HG03060 (cell line): ENCODE measurements around the gene CRYBA2.

ENCODE experiments used
- ATAC-seq: cut with Tn5 transposase; IDR thresholded peaks from one replicate; pipeline ENCODE4 v1.9.1; 2021; ENCODE audit warnings: low read depth, moderate number of reproducible peaks; ENCODE audit not compliant: unreplicated experiment

CRYBA2 gene, protein sequence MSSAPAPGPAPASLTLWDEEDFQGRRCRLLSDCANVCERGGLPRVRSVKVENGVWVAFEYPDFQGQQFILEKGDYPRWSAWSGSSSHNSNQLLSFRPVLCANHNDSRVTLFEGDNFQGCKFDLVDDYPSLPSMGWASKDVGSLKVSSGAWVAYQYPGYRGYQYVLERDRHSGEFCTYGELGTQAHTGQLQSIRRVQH

DNA sequence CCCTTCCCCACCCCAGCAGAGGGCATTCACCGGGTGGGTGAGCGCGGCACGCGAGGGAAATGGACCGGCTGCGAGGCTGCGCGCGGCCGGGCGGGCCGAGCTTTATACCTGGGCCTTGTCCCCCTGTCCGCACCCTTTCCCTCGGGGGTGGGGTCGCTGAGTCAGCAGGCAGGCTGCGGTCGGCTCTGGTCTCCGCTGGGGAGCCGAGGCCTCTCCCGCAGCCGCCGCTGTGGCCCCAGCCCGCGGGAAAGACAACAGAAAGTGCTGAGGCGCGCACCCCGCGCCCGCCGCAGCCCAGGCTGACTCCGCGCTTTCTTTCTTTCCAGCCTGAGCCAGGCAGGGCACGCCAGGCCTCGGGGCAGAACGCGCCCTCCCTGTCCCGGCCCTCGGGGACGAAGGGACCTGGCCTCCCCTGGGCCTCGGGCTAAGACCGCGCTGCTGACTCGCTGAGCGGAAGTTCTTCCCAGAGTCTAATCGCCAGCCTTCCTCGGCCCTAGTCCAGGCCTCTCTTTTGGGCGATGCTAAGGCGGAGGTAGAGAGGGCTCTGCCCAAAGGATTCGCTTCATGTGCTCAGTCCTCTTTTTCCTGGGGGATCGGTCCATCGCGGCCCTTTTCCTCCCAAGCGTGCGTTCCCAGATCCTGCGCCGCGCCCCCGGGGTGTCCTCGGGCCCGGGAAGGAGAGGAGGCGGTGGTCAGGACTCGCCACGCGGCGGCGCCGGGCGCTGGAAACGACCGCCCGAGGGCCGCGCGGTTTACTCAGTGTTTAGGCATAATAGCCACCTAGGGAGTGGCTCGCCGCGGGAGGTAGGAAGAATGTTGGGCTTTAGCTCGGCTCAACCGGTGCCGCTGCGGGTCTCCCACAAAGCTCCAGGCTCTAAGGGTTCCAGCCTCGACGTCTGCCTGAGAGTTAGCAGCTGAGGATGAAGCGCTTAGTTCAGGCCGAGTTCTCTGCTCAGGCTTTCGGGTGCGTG, at the start of gene CRYBA2:
CRYBA2 (minus strand) TSS at position 78 of the 971 bp plus-strand sequence. CDS start 246 bp downstream, outside the sequence.
- ATAC-seq: no peak

- no peak for ATAC-seq
These were observed 49.5 kb upstream of the CRYBA2 start for GRCh38 chr2:219042750-219043149.

- ATAC-seq: no peak
These were observed 48.9 kb upstream of the CRYBA2 start for GRCh38 chr2:219042157-219042556.

- ATAC-seq: no peak
These were observed 48.0 kb upstream of the CRYBA2 start, which contains the start of gene CFAP65 for GRCh38 chr2:219041252-219041651. Gene CFAP65 (minus strand): TSS chr2:219041516. CDS start chr2:219039048, 2,468 bp downstream.

- no peak for ATAC-seq
These were observed 45.4 kb upstream of the CRYBA2 start for GRCh38 chr2:219038600-219038999.

DNA sequence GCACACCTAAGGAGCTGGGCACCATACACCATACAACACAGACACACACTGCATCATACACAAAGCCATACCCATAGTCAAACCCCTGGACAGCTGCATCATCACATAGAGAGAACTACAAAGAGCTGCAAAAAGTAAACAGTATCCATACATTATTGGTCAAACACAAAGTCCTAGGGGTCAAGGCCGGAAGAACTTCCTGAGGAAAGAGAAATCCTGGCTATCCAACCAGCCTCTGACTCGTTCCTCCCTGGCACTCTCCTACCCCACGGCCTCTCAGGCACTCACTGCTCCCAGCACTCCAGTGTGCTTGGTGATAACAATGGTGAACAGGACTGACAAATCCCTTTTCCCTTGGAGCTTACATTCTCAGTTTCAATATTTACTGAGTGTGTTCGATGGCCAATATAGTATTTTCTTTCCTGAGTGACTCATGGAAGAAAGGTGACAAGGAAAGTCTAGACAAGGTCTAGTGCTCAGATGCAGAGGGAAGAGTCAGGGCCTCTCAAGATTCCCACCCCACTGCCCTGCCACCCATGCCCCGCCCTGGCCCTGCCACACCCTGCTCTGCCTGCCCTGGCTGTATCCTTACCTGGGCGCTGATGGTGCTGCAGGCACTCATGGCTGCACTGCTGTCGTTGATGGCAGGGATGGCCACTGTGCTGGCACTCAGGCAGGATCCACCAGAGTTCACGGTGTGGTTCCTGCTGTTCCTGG, 44.7 kb upstream of the CRYBA2 start:
- no peak for ATAC-seq

- ATAC-seq: no peak
These were observed 42.7 kb upstream of the CRYBA2 start for GRCh38 chr2:219035942-219036341.

DNA sequence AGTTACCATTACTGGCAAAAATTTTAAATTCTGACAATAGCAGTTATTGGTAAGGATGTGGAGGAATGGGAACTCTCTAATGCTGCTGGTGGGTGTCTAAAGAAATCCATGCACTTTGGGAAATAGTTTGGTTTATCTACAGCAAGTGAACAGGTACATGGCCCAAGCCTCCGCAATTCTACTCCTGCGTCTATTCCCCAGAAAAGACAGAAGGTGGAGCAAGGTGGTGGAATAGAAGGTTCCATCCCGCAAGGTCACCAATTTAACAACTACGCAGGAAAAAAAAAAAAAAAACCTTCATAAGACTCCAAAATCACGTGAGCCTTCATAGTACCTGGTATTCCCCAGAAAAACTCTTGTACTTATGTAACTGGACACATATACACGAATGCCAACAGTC, 41.6 kb upstream of the CRYBA2 start:
- no peak for ATAC-seq

- ATAC-seq: no peak
These were observed 39.0 kb upstream of the CRYBA2 start for GRCh38 chr2:219032051-219032745.

- ATAC-seq: no peak
These were observed 38.0 kb upstream of the CRYBA2 start for GRCh38 chr2:219031005-219031738.

DNA sequence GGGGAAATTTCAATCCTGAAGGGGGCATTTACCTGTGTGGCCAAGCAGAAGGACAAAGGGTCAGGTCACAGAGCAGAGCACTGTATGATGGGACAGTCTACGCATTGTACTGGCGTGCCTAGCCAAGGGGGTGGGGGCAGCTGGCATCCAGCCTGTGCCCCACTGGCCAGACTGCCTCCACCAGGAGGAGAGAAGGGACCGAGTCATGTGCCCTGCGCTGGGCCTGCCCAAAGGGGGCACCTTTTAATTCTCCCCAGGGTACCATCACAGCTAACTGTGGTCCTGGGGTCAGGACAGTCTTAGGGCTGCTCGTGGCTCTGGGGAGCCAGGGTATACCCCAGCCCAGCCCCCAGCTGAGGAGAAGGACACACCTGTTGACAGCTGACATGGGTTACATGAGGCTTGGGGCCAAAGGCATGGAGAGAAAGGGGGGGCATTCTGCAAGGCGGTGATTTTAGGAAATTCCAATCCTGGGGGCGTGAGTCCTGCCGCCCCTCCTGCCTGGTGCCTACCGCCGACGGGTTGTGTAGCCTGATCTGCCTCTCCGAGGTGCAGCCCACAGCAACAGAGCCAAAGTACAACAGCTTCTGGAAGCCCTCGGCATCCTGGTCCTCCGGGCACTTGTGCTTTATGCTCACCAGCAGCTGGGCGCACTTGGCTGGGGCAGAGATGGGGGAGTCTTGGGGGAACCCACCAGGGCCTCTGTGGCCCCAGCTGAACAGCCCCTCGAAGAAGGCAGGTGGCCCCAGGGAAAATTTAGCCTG, 37.1 kb upstream of the CRYBA2 start:
- no peak for ATAC-seq

GRCh38 chr2:219029829-219030165, 36.6 kb upstream of the CRYBA2 start:
- ATAC-seq: no peak

DNA sequence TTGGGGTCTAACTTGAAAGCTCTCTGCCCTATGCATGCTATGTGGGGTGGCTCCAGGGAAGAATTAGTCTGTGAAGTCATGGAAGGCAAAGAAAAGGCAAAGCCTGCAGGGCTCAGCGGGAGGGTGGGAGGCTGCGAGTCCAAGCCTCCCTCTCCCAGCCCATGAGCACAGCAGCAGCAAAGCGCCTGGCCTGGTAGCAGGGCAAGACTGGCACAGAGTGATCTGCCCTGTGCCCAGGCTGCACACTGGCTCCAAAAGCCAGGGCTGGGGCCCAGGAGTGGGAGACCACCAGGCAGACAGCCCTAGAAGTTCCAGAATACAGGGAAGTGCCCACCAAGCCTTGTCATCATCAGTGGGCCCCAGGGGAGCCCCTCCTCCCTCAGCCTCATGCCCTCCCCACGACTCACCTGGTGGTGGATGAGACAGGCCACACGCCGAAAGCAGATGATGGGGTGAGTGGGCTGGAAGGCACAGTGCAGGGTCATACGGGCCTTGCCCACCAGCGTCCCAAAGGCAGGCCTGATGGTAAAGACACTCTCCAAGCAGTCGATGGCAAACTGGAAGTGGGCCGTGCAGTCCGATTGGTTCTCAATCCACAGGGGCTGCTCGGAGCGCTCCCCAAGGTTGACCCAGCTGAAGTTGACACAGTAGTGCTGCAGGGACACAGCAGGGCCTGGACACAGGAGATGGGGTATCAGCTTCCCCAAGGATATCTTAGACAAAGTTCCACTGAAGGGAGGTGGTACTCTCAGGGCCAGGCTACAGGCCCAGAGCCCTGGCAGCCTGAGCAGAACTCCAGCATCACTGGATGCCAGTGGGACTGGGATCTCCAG, 36.0 kb upstream of the CRYBA2 start:
- no peak for ATAC-seq

- ATAC-seq: no peak
These were observed 34.9 kb upstream of the CRYBA2 start for GRCh38 chr2:219028141-219028540.

- ATAC-seq: no peak
These were observed 34.4 kb upstream of the CRYBA2 start for GRCh38 chr2:219027511-219028055.

DNA sequence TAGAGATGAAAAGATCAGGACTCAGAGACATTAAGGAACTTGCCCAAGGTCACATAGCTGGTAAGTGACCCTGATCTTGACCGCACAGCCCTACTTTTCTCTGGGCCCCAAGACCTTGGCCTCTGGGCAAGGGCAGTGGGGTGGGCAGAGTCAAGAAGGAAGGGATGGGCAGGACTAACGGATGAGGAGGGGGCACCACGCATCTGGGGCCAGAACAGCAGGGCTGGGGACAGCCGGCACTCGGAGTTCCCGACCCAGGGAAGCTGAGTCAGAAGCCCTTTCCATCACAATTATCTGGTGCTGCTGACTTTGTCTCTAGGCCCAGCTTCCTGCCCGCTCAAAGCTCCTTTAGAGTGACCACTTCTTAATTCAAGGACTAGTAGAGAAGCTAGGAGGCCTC, 33.7 kb upstream of the CRYBA2 start:
- ATAC-seq: no peak

DNA sequence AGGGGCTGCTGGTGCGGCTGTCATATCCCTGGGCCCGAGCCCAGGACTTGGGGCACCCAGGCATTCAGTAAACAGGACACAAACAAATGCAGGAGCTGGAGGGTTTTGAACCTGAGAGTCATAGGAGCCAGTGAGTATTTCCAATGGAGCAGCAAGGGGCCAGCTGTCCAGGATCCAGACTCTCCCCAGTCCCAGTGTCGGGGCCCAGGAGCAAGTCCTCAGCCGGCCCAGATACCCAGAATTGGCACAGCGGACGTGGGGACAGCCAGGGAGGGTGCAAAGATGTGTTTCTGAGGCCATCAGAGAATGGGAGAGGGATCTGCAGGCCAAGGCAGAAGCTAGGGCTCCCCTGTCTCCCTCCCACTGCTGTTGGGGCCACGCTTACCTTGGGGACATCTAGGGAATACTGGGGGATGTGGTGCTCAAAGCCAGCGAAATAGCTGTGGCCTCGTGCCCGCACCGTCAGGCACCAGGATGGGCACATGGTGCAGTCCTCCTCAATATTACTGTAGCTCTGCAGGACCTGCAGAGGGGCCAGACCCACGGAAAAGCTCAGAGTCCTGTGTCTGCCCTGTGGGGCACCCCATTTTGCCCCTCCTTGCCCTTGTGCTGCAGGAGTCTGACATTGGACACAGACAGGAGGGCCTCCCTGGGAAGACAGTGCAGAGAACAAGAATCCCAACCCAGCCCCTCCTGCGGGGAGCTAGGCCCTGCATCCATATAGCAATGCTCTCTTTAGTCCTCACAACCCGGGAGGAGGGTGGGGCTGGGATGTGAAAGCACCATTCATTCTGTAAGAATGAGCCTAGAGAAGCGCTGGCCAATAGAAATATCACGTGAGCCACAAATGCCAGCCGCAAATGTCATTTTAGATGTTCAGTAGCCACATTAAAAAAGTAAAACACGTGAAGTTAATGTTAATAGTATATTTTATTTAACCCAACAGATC, 32.7 kb upstream of the CRYBA2 start:
- no peak for ATAC-seq
